Liver (tissue), 3 donors: Measurements from ENCODE around the gene PKD1.
"Not testable (repeated sequence)": the region's sequence is repeated elsewhere in the genome, so short reads cannot be mapped to it uniquely, and the experiment has no call there.

Experiments
- EGR1 ChIP-seq, 2 donors: IDR thresholded peaks; 2 replicates each; pipeline ENCODE4 v1.6.1; 2016 to 2018; ENCODE audit warnings: antibody characterized with exemption in 2 of 2, low read depth in 2 of 2
- FOXA1 ChIP-seq: IDR thresholded peaks from 2 replicates; pipeline ENCODE4 v1.6.1; 2016; ENCODE audit warnings: antibody characterized with exemption
- FOXA2 ChIP-seq: IDR thresholded peaks from 2 replicates; pipeline ENCODE4 v1.6.1; 2016; ENCODE audit warnings: antibody characterized with exemption
- GABPA ChIP-seq, 2 donors: IDR thresholded peaks in 1 of 2; conservative IDR thresholded peaks in 1 of 2; 2 replicates each; pipeline ENCODE4 v1.6.1; 2016; ENCODE audit warnings: antibody characterized with exemption in 2 of 2, mild to moderate bottlenecking in 1 of 2, moderate library complexity in 1 of 2
- JUND ChIP-seq, 2 donors: IDR thresholded peaks; 2 replicates each; pipeline ENCODE4 v1.6.1; 2016; ENCODE audit warnings: antibody characterized with exemption in 2 of 2
- RAD21 ChIP-seq, 2 donors: IDR thresholded peaks; 2 replicates each; pipeline ENCODE4 v1.6.1; 2016; ENCODE audit warnings: antibody characterized with exemption in 2 of 2, mild to moderate bottlenecking in 2 of 2
- SP1 ChIP-seq: IDR thresholded peaks from 2 replicates; pipeline ENCODE4 v1.6.1; 2018; ENCODE audit warnings: antibody characterized with exemption, mild to moderate bottlenecking
- YY1 ChIP-seq: IDR thresholded peaks from 2 replicates; pipeline ENCODE4 v1.6.1; 2016; ENCODE audit warnings: antibody characterized with exemption, mild to moderate bottlenecking
- TF ChIP-seq, protein P1 (sequence below): fragments of 150-350 bp; IDR thresholded peaks from 2 replicates; pipeline ENCODE4 v1.5.1; 2017; ENCODE audit warnings: improper control_type of control experiment, low read depth, low read length; ENCODE audit not compliant: missing input control
- TF ChIP-seq, protein P2 (sequence below): IDR thresholded peaks from 2 replicates; pipeline ENCODE4 v1.6.1; 2016; ENCODE audit warnings: antibody characterized with exemption
- TF ChIP-seq, protein P3 (sequence below): IDR thresholded peaks from 2 replicates; pipeline ENCODE4 v1.6.1; 2016; ENCODE audit warnings: antibody characterized with exemption, mild to moderate bottlenecking
- donor health status: healthy.
- donor health status: healthy.

DNA sequence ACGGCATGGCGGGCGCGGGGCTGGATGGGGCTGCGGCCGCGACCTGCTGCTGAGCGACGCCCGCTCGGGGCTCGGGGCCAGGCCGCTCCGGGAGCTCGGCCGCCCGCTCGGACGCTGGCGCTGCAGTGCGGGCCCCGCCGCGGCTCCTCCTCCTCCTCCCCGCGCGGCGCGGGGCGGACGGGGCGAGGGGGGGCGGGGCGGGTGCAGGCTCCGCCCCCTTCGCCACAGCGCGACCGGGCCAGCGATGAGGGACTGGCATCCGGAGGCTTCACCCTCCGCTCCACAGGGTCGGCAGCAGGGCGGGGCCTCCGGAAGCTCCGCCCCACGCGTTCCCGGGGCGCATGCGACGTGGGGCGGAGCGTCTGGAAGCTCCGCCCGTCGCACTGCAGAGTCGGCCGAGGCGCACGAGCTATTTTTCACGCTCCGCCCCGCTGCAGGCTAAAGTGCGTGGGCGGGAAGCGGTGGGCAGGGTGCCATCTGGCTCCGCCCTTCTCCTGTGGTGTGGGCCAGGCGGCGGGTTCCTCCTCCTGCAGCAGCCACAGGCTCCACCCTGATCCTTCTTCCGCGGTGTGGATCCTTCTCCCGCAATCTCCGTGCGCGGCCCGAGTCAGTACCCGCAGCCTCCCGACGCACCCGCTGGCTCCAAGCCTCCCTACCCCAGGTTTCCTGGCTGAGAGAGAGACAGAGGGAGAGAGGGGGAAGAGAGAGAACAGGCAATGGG, at the start of gene PKD1:
- TF ChIP-seq GABPA (IDR thresholded peaks at IDR 0.05 in 1 of 2, conservative IDR thresholded peaks at IDR 0.05 in 1 of 2), result peak in 1 of 2 donors; percentile 65
- TF ChIP-seq, protein P1, sequence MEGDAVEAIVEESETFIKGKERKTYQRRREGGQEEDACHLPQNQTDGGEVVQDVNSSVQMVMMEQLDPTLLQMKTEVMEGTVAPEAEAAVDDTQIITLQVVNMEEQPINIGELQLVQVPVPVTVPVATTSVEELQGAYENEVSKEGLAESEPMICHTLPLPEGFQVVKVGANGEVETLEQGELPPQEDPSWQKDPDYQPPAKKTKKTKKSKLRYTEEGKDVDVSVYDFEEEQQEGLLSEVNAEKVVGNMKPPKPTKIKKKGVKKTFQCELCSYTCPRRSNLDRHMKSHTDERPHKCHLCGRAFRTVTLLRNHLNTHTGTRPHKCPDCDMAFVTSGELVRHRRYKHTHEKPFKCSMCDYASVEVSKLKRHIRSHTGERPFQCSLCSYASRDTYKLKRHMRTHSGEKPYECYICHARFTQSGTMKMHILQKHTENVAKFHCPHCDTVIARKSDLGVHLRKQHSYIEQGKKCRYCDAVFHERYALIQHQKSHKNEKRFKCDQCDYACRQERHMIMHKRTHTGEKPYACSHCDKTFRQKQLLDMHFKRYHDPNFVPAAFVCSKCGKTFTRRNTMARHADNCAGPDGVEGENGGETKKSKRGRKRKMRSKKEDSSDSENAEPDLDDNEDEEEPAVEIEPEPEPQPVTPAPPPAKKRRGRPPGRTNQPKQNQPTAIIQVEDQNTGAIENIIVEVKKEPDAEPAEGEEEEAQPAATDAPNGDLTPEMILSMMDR, result not testable (repeated sequence)
- TF ChIP-seq, protein P2, sequence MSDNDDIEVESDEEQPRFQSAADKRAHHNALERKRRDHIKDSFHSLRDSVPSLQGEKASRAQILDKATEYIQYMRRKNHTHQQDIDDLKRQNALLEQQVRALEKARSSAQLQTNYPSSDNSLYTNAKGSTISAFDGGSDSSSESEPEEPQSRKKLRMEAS, result not testable (repeated sequence)
- not testable (repeated sequence) for TF ChIP-seq RAD21 (IDR thresholded peaks at IDR 0.05); FOXA1; FOXA2; JUND (IDR thresholded peaks at IDR 0.05); YY1
- TF ChIP-seq, protein P3, sequence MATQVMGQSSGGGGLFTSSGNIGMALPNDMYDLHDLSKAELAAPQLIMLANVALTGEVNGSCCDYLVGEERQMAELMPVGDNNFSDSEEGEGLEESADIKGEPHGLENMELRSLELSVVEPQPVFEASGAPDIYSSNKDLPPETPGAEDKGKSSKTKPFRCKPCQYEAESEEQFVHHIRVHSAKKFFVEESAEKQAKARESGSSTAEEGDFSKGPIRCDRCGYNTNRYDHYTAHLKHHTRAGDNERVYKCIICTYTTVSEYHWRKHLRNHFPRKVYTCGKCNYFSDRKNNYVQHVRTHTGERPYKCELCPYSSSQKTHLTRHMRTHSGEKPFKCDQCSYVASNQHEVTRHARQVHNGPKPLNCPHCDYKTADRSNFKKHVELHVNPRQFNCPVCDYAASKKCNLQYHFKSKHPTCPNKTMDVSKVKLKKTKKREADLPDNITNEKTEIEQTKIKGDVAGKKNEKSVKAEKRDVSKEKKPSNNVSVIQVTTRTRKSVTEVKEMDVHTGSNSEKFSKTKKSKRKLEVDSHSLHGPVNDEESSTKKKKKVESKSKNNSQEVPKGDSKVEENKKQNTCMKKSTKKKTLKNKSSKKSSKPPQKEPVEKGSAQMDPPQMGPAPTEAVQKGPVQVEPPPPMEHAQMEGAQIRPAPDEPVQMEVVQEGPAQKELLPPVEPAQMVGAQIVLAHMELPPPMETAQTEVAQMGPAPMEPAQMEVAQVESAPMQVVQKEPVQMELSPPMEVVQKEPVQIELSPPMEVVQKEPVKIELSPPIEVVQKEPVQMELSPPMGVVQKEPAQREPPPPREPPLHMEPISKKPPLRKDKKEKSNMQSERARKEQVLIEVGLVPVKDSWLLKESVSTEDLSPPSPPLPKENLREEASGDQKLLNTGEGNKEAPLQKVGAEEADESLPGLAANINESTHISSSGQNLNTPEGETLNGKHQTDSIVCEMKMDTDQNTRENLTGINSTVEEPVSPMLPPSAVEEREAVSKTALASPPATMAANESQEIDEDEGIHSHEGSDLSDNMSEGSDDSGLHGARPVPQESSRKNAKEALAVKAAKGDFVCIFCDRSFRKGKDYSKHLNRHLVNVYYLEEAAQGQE, result not testable (repeated sequence)
- TF ChIP-seq EGR1 (IDR thresholded peaks at IDR 0.05; ENCODE audit: low read depth in 2 of 2), result peak; percentile 99
- peak; percentile 63 for TF ChIP-seq SP1
